ENCODE data around the gene FAHD2B. TPM values are rescaled to one million over a fixed set of nuclear protein-coding genes. Genes with fewer than 3 reads are reported as not detected.
"Not testable (repeated sequence)": the region's sequence is repeated elsewhere in the genome, so short reads cannot be mapped to it uniquely, and the experiment has no call there.

Gene FAHD2B, protein sequence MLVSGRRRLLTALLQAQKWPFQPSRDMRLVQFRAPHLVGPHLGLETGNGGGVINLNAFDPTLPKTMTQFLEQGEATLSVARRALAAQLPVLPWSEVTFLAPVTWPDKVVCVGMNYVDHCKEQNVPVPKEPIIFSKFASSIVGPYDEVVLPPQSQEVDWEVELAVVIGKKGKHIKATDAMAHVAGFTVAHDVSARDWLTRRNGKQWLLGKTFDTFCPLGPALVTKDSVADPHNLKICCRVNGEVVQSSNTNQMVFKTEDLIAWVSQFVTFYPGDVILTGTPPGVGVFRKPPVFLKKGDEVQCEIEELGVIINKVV
- total RNA-seq (2021; ENCODE audit: unreplicated experiment) (25.3 TPM), Bru-seq, nascent RNA (percentile 67 among the genes with signal in this experiment), BruChase-seq, experiment 1, labeled RNA remaining after a 6-hour chase (percentile 52 among the genes with signal in this experiment), BruChase-seq, experiment 2, labeled RNA remaining after a 2-hour chase (percentile 59 among the genes with signal in this experiment)
- polyA plus RNA-seq (2012), result 28.9 and 30.7 TPM in 2 replicates
- long read RNA-seq, transcript FAHD2B-201 (8 exons, 1,305 nt), result major isoform, 11 of 29 reads
- long read RNA-seq, transcript FAHD2B-202 (9 exons, 1,388 nt), result minor isoform, 8 of 29 reads
- long read RNA-seq, partial matches to known transcripts, result 3 of 29 reads
- long read RNA-seq, other reads (novel, unspliced or antisense), result 7 of 29 reads

DNA sequence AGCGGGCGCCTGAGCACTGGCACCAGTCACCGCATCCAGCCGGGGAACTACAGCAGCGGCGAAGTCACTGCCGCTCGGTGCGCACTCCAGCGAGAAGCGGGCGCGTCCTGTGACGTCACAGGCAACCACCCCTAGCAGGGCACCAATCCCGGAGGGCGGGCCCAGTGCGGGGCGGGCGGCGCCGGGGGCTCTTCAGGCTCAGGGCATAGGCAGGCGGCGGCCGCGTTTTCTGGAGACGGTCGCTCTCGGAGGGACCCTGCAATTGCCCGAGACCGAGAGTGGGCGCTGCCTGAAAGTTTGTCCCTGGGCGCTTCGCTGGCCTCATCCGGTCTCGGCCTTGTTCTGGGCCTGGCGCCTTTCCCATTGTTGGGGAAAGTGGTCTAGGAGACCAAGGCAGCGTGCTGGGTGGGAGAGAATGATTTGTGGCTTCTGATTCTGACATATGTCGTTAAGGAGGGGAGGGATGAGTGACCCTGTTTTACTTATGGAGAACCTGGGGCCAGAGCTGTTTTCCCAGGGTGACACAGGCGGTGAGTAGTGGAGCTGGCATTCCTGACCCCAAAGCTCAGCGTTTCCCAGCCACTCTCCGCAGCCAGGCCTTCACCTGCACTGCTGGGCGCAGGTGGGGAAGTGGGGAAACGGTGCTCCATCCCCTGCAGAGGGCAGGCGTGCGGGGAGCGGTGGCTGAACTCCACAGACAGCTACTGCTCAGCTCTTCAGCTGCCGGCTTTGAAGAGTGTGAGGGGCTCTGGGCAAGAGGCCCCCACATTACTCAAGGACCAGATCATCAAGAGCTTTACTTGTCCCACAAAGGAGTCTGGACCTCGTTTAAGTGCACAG is at the start of gene FAHD2B:
TSS of gene FAHD2B (minus strand) at position 111 of the 840 bp plus-strand sequence. CDS start 3,176 bp downstream, outside the sequence.
- H3K9me3 ChIP-seq (ENCODE audit: control insufficient read depth in 1 of 2, insufficient read depth in 1 of 2, low read depth in 1 of 2, low read length in 2 of 2); H3K27ac ChIP-seq (ENCODE audit: low read depth, low read length); intact Hi-C loops (cut with micrococcal nuclease); H3K27me3 ChIP-seq (ENCODE audit: insufficient read depth, low read length); POLR2A ChIA-PET; H4K20me1 ChIP-seq (ENCODE audit: insufficient read depth); H3K9me2 ChIP-seq (ENCODE audit: insufficient read depth); H3K79me2 ChIP-seq (ENCODE audit: insufficient read depth, low read length); H3K4me1 ChIP-seq (ENCODE audit: control insufficient read depth in 1 of 2, insufficient read depth in 2 of 2, low read length in 2 of 2); H3K36me3 ChIP-seq (ENCODE audit: control insufficient read depth in 1 of 2, insufficient read depth in 2 of 2, low read length in 2 of 2); RAD21 ChIA-PET (ENCODE audit: low non-redundant PET in 1 of 2, low total read pairs in 2 of 2, uncharacterized antibody in 2 of 2, unreplicated experiment in 2 of 2); H2AFZ ChIP-seq (ENCODE audit: low read depth, low read length, poor library complexity, severe bottlenecking); CTCF ChIA-PET: not testable (repeated sequence)
- DNase-seq (ENCODE audit: low read depth, low spot score), result peak; percentile 28
- TSS peak; percentile 88 for BruUV-seq (replicated peaks)
- peak within 1 kb of the TSS; percentile 59 for H3K4me2 ChIP-seq (ENCODE audit: low read length)
- peak within 1 kb of the TSS; percentile 37 to 46 for H3K4me3 ChIP-seq (replicated peaks in 1 of 2; ENCODE audit: low read depth in 1 of 2, low read length in 2 of 2)
- H3K9ac ChIP-seq (ENCODE audit: low read length), result peak within 1 kb of the TSS; percentile 40
- ATAC-seq, result peak; percentile 95

DNA sequence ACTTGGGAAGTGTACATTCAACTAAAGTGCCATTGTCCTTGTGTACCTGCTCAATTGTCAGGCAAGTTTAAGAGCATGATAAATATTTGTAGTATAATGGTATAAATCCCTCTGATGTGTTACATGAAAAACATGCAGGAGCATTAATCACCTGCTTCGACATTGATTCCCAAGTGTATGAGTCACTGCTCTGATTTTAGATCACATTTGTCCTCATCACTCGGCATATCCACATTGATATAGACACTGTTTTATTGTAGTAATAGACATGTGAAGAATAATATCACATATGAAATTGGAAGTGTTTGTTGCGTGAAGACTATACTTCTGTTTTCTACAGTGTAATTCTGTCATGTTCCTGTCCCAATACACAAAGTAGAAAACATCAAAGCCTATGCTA is 49.3 kb upstream of the FAHD2B start:
- CTCF ChIA-PET; DNase-seq (ENCODE audit: low read depth, low spot score); H4K20me1 ChIP-seq (ENCODE audit: insufficient read depth); H2AFZ ChIP-seq (ENCODE audit: low read depth, low read length, poor library complexity, severe bottlenecking); BruUV-seq (replicated peaks); H3K9me2 ChIP-seq (ENCODE audit: insufficient read depth); POLR2A ChIA-PET; intact Hi-C loops (cut with micrococcal nuclease); H3K4me1 ChIP-seq (ENCODE audit: control insufficient read depth in 1 of 2, insufficient read depth in 2 of 2, low read length in 2 of 2); H3K79me2 ChIP-seq (ENCODE audit: insufficient read depth, low read length); ATAC-seq; H3K27ac ChIP-seq (ENCODE audit: low read depth, low read length); H3K4me3 ChIP-seq (replicated peaks in 1 of 2; ENCODE audit: low read depth in 1 of 2, low read length in 2 of 2); RAD21 ChIA-PET (ENCODE audit: low non-redundant PET in 1 of 2, low total read pairs in 2 of 2, uncharacterized antibody in 2 of 2, unreplicated experiment in 2 of 2); H3K9me3 ChIP-seq (ENCODE audit: control insufficient read depth in 1 of 2, insufficient read depth in 1 of 2, low read depth in 1 of 2, low read length in 2 of 2); H3K4me2 ChIP-seq (ENCODE audit: low read length); H3K9ac ChIP-seq (ENCODE audit: low read length); H3K27me3 ChIP-seq (ENCODE audit: insufficient read depth, low read length); H3K36me3 ChIP-seq (ENCODE audit: control insufficient read depth in 1 of 2, insufficient read depth in 2 of 2, low read length in 2 of 2): not testable (repeated sequence)

- H3K4me3 ChIP-seq (replicated peaks in 1 of 2; ENCODE audit: low read depth in 1 of 2, low read length in 2 of 2); BruUV-seq (replicated peaks); H3K4me1 ChIP-seq (ENCODE audit: control insufficient read depth in 1 of 2, insufficient read depth in 2 of 2, low read length in 2 of 2); H3K27ac ChIP-seq (ENCODE audit: low read depth, low read length); ATAC-seq; H3K9ac ChIP-seq (ENCODE audit: low read length); H3K79me2 ChIP-seq (ENCODE audit: insufficient read depth, low read length); RAD21 ChIA-PET (ENCODE audit: low non-redundant PET in 1 of 2, low total read pairs in 2 of 2, uncharacterized antibody in 2 of 2, unreplicated experiment in 2 of 2); H3K36me3 ChIP-seq (ENCODE audit: control insufficient read depth in 1 of 2, insufficient read depth in 2 of 2, low read length in 2 of 2); H4K20me1 ChIP-seq (ENCODE audit: insufficient read depth); H3K9me2 ChIP-seq (ENCODE audit: insufficient read depth); H2AFZ ChIP-seq (ENCODE audit: low read depth, low read length, poor library complexity, severe bottlenecking); H3K27me3 ChIP-seq (ENCODE audit: insufficient read depth, low read length); H3K4me2 ChIP-seq (ENCODE audit: low read length); POLR2A ChIA-PET; DNase-seq (ENCODE audit: low read depth, low spot score); CTCF ChIA-PET; intact Hi-C loops (cut with micrococcal nuclease); H3K9me3 ChIP-seq (ENCODE audit: control insufficient read depth in 1 of 2, insufficient read depth in 1 of 2, low read depth in 1 of 2, low read length in 2 of 2): not testable (repeated sequence)
Measured at GRCh38 chr2:97129090-97129489, 34.4 kb upstream of the FAHD2B start.

- H4K20me1 ChIP-seq (ENCODE audit: insufficient read depth); H3K27me3 ChIP-seq (ENCODE audit: insufficient read depth, low read length); H3K4me1 ChIP-seq (ENCODE audit: control insufficient read depth in 1 of 2, insufficient read depth in 2 of 2, low read length in 2 of 2); H3K79me2 ChIP-seq (ENCODE audit: insufficient read depth, low read length); H2AFZ ChIP-seq (ENCODE audit: low read depth, low read length, poor library complexity, severe bottlenecking); RAD21 ChIA-PET (ENCODE audit: low non-redundant PET in 1 of 2, low total read pairs in 2 of 2, uncharacterized antibody in 2 of 2, unreplicated experiment in 2 of 2); DNase-seq (ENCODE audit: low read depth, low spot score); H3K9me3 ChIP-seq (ENCODE audit: control insufficient read depth in 1 of 2, insufficient read depth in 1 of 2, low read depth in 1 of 2, low read length in 2 of 2); H3K9me2 ChIP-seq (ENCODE audit: insufficient read depth); BruUV-seq (replicated peaks); H3K36me3 ChIP-seq (ENCODE audit: control insufficient read depth in 1 of 2, insufficient read depth in 2 of 2, low read length in 2 of 2); POLR2A ChIA-PET; CTCF ChIA-PET: not testable (repeated sequence)
- peak overlapping the region; percentile 74 for H3K9ac ChIP-seq (ENCODE audit: low read length)
- ATAC-seq, result peak; percentile 31
- H3K4me2 ChIP-seq (ENCODE audit: low read length), result peak overlapping the region; percentile 75
- peak overlapping the region; percentile 89 for H3K27ac ChIP-seq (ENCODE audit: low read depth, low read length)
- intact Hi-C loops (cut with micrococcal nuclease), result loop anchor here (2.0 to 5.0 kb wide), 4 partner anchors 101 to 562 kb away; partner anchors contain the start of gene ANKRD39
- H3K4me3 ChIP-seq (replicated peaks in 1 of 2; ENCODE audit: low read depth in 1 of 2, low read length in 2 of 2), result peak overlapping the region; percentile 68 to 70
Measured at GRCh38 chr2:97113882-97114255, 19.2 kb upstream of the FAHD2B start.
